GM19239 (cell line): ENCODE data around the gene NXN.
"Not testable (repeated sequence)": the region's sequence is repeated elsewhere in the genome, so short reads cannot be mapped to it uniquely, and the experiment has no call there.

ENCODE experiments used
- DNase-seq: peaks from one replicate; pipeline ENCODE4 v3.0.0; 2011; ENCODE audit warnings: low spot score; ENCODE audit not compliant: insufficient read length
- FAIRE-seq: peaks from 2 replicates; lab custom pipeline; 2011; peaks lifted over from hg19 to GRCh38; lab: Jason Lieb, UNC

Gene NXN

GRCh38 chr17:791829-792228 is 187.7 kb downstream of the NXN start:
- FAIRE-seq (no peak), DNase-seq (no peak)

- not testable (repeated sequence) for FAIRE-seq, DNase-seq
These were observed 188.7 kb downstream of the NXN start for GRCh38 chr17:790874-791247.

GRCh38 chr17:789931-790873 is 189.4 kb downstream of the NXN start:
- DNase-seq, FAIRE-seq: not testable (repeated sequence)

GRCh38 chr17:789160-789840 is 190.3 kb downstream of the NXN start:
- no peak for DNase-seq
- FAIRE-seq: no peak

GRCh38 chr17:788551-788950 is 191.0 kb downstream of the NXN start:
- DNase-seq (no peak), FAIRE-seq (no peak)

GRCh38 chr17:787641-788221 is 191.8 kb downstream of the NXN start:
- no peak for FAIRE-seq
- no peak for DNase-seq

- FAIRE-seq, DNase-seq: not testable (repeated sequence)
These were observed 193.7 kb downstream of the NXN start for GRCh38 chr17:785901-786300.

- FAIRE-seq (no peak), DNase-seq (no peak)
These were observed 195.4 kb downstream of the NXN start for GRCh38 chr17:784143-784542.

- peak; percentile 96 for DNase-seq
- FAIRE-seq: peak; percentile 99
These were observed 197.5 kb downstream of the NXN start, which contains the start of the genes GLOD4 and MRM3 for GRCh38 chr17:781805-782731. Gene GLOD4 (minus strand): TSS chr17:782280. CDS start chr17:782255, 25 bp downstream. Gene MRM3 (plus strand): TSS chr17:782353. CDS start chr17:782379, 26 bp downstream.

- FAIRE-seq (no peak), DNase-seq (no peak)
These were observed 201.5 kb downstream of the NXN start for GRCh38 chr17:778096-778495.

- DNase-seq (no peak), FAIRE-seq (no peak)
These were observed 205.3 kb downstream of the NXN start for GRCh38 chr17:774313-774584.

GRCh38 chr17:773467-774312 is 205.9 kb downstream of the NXN start:
- no peak for DNase-seq
- no peak for FAIRE-seq

GRCh38 chr17:773016-773415 is 206.6 kb downstream of the NXN start:
- no peak for FAIRE-seq

GRCh38 chr17:767076-767475 is 212.5 kb downstream of the NXN start:
- FAIRE-seq: no peak
- no peak for DNase-seq

More at GRCh38 chr17:773016-773415, 206.6 kb downstream of the NXN start:
- DNase-seq: no peak

GRCh38 chr17:760371-760770 is 219.2 kb downstream of the NXN start:
- no peak for DNase-seq
- FAIRE-seq: no peak

GRCh38 chr17:759964-760363 is 219.6 kb downstream of the NXN start:
- FAIRE-seq (no peak), DNase-seq (no peak)

- DNase-seq, FAIRE-seq: not testable (repeated sequence)
These were observed 223.5 kb downstream of the NXN start for GRCh38 chr17:756010-756567.

GRCh38 chr17:755319-755961 is 224.1 kb downstream of the NXN start:
- not testable (repeated sequence) for DNase-seq, FAIRE-seq
